Smooth muscle cell (in vitro differentiated cells): Measurements from ENCODE around the gene NUBP1. TPM values are rescaled to one million over a fixed set of nuclear protein-coding genes. Genes with fewer than 3 reads are reported as not detected.

Experiments used
- DNase-seq: peaks from one replicate; lab custom pipeline; 2025; ENCODE audit not compliant: unreplicated experiment; lab: John Stamatoyannopoulos, UW
- H2AFZ ChIP-seq: fragments of 200-600 bp; sonication (generic); 2 replicates; pipeline ENCODE4 v1.6.0; 2016; ENCODE audit warnings: antibody characterized with exemption, low read depth, mild to moderate bottlenecking
- H3F3A ChIP-seq: fragments of 200-600 bp; sonication (generic); 2 replicates; pipeline ENCODE4 v1.6.0; 2017; ENCODE audit warnings: antibody characterized with exemption, low read depth
- H3K27ac ChIP-seq: fragments of 200-600 bp; sonication (generic); 2 replicates; pipeline ENCODE4 v1.5.1; 2016; ENCODE audit warnings: low read depth, mild to moderate bottlenecking
- H3K27me3 ChIP-seq: fragments of 200-600 bp; sonication (generic); 2 replicates; pipeline ENCODE4 v1.6.1; 2016; ENCODE audit warnings: low read depth, mild to moderate bottlenecking
- H3K36me3 ChIP-seq: fragments of 200-600 bp; sonication (generic); 2 replicates; pipeline ENCODE4 v1.5.1; 2016; ENCODE audit warnings: low read depth
- H3K4me1 ChIP-seq: fragments of 200-600 bp; sonication (generic); 2 replicates; pipeline ENCODE4 v1.5.1; 2016; ENCODE audit warnings: low read depth
- H3K4me2 ChIP-seq: fragments of 200-600 bp; sonication (generic); 2 replicates; pipeline ENCODE4 v1.6.0; 2016; ENCODE audit warnings: mild to moderate bottlenecking
- H3K4me3 ChIP-seq: fragments of 200-600 bp; sonication (generic); 2 replicates; pipeline ENCODE4 v1.5.1; 2016; ENCODE audit warnings: mild to moderate bottlenecking
- H3K79me2 ChIP-seq: fragments of 200-600 bp; sonication (generic); 2 replicates; pipeline ENCODE4 v1.6.0; 2016; ENCODE audit warnings: low read depth, mild to moderate bottlenecking
- H3K9ac ChIP-seq: fragments of 200-600 bp; sonication (generic); 2 replicates; pipeline ENCODE4 v1.6.0; 2016; ENCODE audit warnings: low read depth
- H3K9me3 ChIP-seq: fragments of 200-600 bp; sonication (generic); replicated peaks from 2 replicates; pipeline ENCODE4 v1.5.1; 2016; ENCODE audit warnings: low read depth
- H4K20me1 ChIP-seq: fragments of 200-600 bp; sonication (generic); 2 replicates; pipeline ENCODE4 v1.6.0; 2016; ENCODE audit warnings: low read depth
- CTCF ChIP-seq: fragments of 200-600 bp; sonication (generic); IDR thresholded peaks from 2 replicates; pipeline ENCODE4 v1.5.1; 2017; ENCODE audit warnings: borderline replicate concordance, mild to moderate bottlenecking, antibody characterized with exemption; ENCODE audit not compliant: insufficient read depth, poor library complexity, severe bottlenecking
- WGBS: methylation state at CpG from one replicate; pipeline ENCODE4 v1.1.7; 2016; ENCODE audit warnings: low lambda C conversion rate; 5-methylcytosine and 5-hydroxymethylcytosine counted together
- polyA plus RNA-seq: library from polyadenylated mRNA; unstranded; fragments of >200 nt; fragmentation: Nextera tagmentation; extraction: Ambion mirVana; gene quantifications from 2 replicates; pipeline ENCODE4 v1.2.1, GENCODE V29; 2016
- total RNA-seq: library from RNA; depleted of rRNA; stranded (reverse); fragments of >200 nt; gene quantifications from 2 replicates; pipeline ENCODE4 v1.2.3, GENCODE V29; 2014

The NUBP1 gene
- total and polyA plus RNA-seq, 2 experiments from 2014 or later: 7.6 to 11.8 TPM

- TF ChIP-seq CTCF: no peak
- no peak overlapping the region for H3K4me2 ChIP-seq
- H3K4me1 ChIP-seq: no peaks in the 10 kb centered on the region
- no peak overlapping the region for H3K27ac ChIP-seq
- WGBS: 95% methylated on average over 24 of the region's 35 CpGs
- H4K20me1 ChIP-seq: no peaks in the 10 kb centered on the region
- no peaks in the 10 kb centered on the region for H3K9me3 ChIP-seq
- H3F3A ChIP-seq: no peaks in the 10 kb centered on the region
- H2AFZ ChIP-seq: no peak overlapping the region
- H3K9ac ChIP-seq: no peak overlapping the region
- no peak for DNase-seq
- no peaks in the 10 kb centered on the region for H3K36me3 ChIP-seq
- H3K27me3 ChIP-seq: no peaks in the 10 kb centered on the region
- H3K4me3 ChIP-seq: no peak overlapping the region
- H3K79me2 ChIP-seq: no peaks in the 10 kb centered on the region
These were observed 18.8 kb downstream of the NUBP1 start for GRCh38 chr16:10762336-10763016.

DNA sequence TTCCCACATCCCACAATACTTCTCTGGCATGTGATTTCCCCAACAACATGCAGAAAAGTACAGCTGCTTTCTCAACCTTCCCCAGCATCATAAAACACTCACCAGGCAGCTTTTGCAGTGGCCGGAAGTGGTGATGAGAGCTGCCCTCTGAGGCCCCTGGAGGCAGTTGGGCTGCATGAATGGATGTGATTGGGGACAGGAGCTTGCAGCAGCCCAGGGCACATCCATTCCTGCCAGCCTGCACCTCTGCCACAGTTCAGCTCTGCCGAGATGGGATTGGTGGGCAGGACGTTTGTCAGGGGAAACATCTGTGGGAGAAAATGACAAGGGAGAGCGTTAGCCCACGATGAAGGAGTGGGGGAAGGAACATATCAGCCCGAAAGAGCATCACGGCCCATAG, 19.8 kb downstream of the NUBP1 start:
- WGBS: 95% methylated on average over 7 of the region's 7 CpGs
- H3K9me3 ChIP-seq: no peaks in the 10 kb centered on the region
- no peak for TF ChIP-seq CTCF
- H3K27ac ChIP-seq: no peak overlapping the region
- DNase-seq: no peak
- H3K4me3 ChIP-seq: no peak overlapping the region
- no peaks in the 10 kb centered on the region for H3K4me1 ChIP-seq
- no peak overlapping the region for H2AFZ ChIP-seq
- no peaks in the 10 kb centered on the region for H3F3A ChIP-seq
- H3K4me2 ChIP-seq: no peak overlapping the region
- H3K79me2 ChIP-seq: no peaks in the 10 kb centered on the region
- H3K27me3 ChIP-seq: no peaks in the 10 kb centered on the region
- no peak overlapping the region for H3K9ac ChIP-seq
- no peaks in the 10 kb centered on the region for H4K20me1 ChIP-seq
- H3K36me3 ChIP-seq: no peaks in the 10 kb centered on the region

- Histone ChIP-seq H3K4me1 (no peaks in the 10 kb centered on the region), H3K9me3 (no peaks in the 10 kb centered on the region), H4K20me1 (no peaks in the 10 kb centered on the region), H3K4me2 (no peak overlapping the region), H3K27me3 (no peaks in the 10 kb centered on the region), H3F3A (peaks cover 8% of the 10 kb centered on the region), H3K9ac (no peak overlapping the region), H3K36me3 (no peaks in the 10 kb centered on the region), H3K4me3 (no peak overlapping the region), H3K79me2 (no peaks in the 10 kb centered on the region), H3K27ac (no peak overlapping the region), H2AFZ (no peak overlapping the region)
- TF ChIP-seq CTCF: no peak
- DNase-seq: no peak
- WGBS: 97% methylated on average over 4 of the region's 4 CpGs
These were observed 22.1 kb downstream of the NUBP1 start for GRCh38 chr16:10765772-10766171.

- Histone ChIP-seq H4K20me1 (no peaks in the 10 kb centered on the region), H3F3A (peaks cover 8% of the 10 kb centered on the region), H3K9ac (no peak overlapping the region), H2AFZ (no peak overlapping the region), H3K4me1 (no peaks in the 10 kb centered on the region), H3K79me2 (no peaks in the 10 kb centered on the region), H3K36me3 (no peaks in the 10 kb centered on the region), H3K27ac (no peak overlapping the region), H3K4me3 (no peak overlapping the region), H3K9me3 (no peaks in the 10 kb centered on the region), H3K27me3 (no peaks in the 10 kb centered on the region), H3K4me2 (no peak overlapping the region)
- TF ChIP-seq CTCF: no peak
- 98% methylated on average over 7 of the region's 7 CpGs for WGBS
- DNase-seq: no peak
These were observed 23.5 kb downstream of the NUBP1 start for GRCh38 chr16:10767127-10767526.
